HEK293 (cell line): Measurements from ENCODE around the gene KCNIP4.

Experiments
- CTCF ChIA-PET: fragments of 350-600 bp; formaldehyde crosslinking; extraction: SDS; loops from one replicate; lab custom pipeline; 2021; ENCODE audit warnings: antibody characterized with exemption; lab: Yijun Ruan, JAX
- POLR2A ChIA-PET: fragments of 300-600 bp; formaldehyde crosslinking; extraction: SDS; loops from one replicate; lab custom pipeline; 2020; ENCODE audit warnings: antibody characterized with exemption, inconsistent platforms; lab: Yijun Ruan, JAX
- H3K27ac ChIP-seq: fragments of 200-500 bp; sonication (Bioruptor generic); 2 replicates; pipeline ENCODE4 v1.5.1; 2014; ENCODE audit warnings: low read depth, low read length, control low read depth, inconsistent platforms; ENCODE audit errors: extremely low read depth
- H3K36me3 ChIP-seq, 2 experiments: fragments of 200-500 bp in 1 of 2; sonication (Bioruptor generic) in 1 of 2; 1 replicate in 1 of 2; 2 replicates in 1 of 2; pipeline ENCODE4 v1.5.1; 2014 to 2017; ENCODE audit warnings: inconsistent platforms in 2 of 2, low read length in 2 of 2; ENCODE audit not compliant: control insufficient read depth in 2 of 2, insufficient read depth in 1 of 2
- H3K4me1 ChIP-seq: fragments of 200-500 bp; sonication (Bioruptor generic); 2 replicates; pipeline ENCODE4 v1.5.1; 2014; ENCODE audit warnings: mild to moderate bottlenecking, low read length, inconsistent platforms; ENCODE audit not compliant: control insufficient read depth, insufficient read depth
- H3K4me3 ChIP-seq: 2 replicates; pipeline ENCODE4 v1.5.1; 2011; ENCODE audit warnings: low read depth, mild to moderate bottlenecking, control low read depth, low read length, moderate library complexity
- H3K9me3 ChIP-seq: fragments of 200-500 bp; sonication (Bioruptor generic); 2 replicates; pipeline ENCODE4 v1.5.1; 2014; ENCODE audit warnings: low read depth, low read length, inconsistent platforms; ENCODE audit not compliant: control insufficient read depth, insufficient read depth
- BCL11B ChIP-seq: fragments of 450-650 bp; formaldehyde crosslinking; IDR thresholded peaks from 2 replicates; pipeline ENCODE4 v1.5.1; 2016; ENCODE audit warnings: low read depth, missing biosample characterization, missing genetic modification characterization
- CTCF ChIP-seq: fragments of 450-650 bp; formaldehyde crosslinking; IDR thresholded peaks from 2 replicates; pipeline ENCODE4 v1.5.1; 2016; ENCODE audit warnings: missing biosample characterization, missing genetic modification characterization
- MYNN ChIP-seq: fragments of 450-650 bp; formaldehyde crosslinking; IDR thresholded peaks from 2 replicates; pipeline ENCODE4 v1.5.1; 2016; ENCODE audit warnings: missing biosample characterization, missing genetic modification characterization, borderline replicate concordance
- PRDM2 ChIP-seq: fragments of 450-650 bp; formaldehyde crosslinking; IDR thresholded peaks from 2 replicates; pipeline ENCODE4 v1.5.1; 2016; ENCODE audit warnings: missing biosample characterization, missing genetic modification characterization, borderline replicate concordance
- SALL2 ChIP-seq: fragments of 450-650 bp; formaldehyde crosslinking; IDR thresholded peaks from 2 replicates; pipeline ENCODE4 v1.5.0; 2017; ENCODE audit warnings: missing biosample characterization, mild to moderate bottlenecking, missing genetic modification characterization, borderline replicate concordance
- YY2 ChIP-seq: fragments of 450-650 bp; formaldehyde crosslinking; IDR thresholded peaks from 2 replicates; pipeline ENCODE4 v1.5.1; 2016; ENCODE audit warnings: missing biosample characterization, missing genetic modification characterization
- ZBTB1 ChIP-seq: fragments of 450-650 bp; formaldehyde crosslinking; IDR thresholded peaks from 2 replicates; pipeline ENCODE4 v1.5.1; 2016; ENCODE audit warnings: missing biosample characterization, missing genetic modification characterization
- ZFP37 ChIP-seq: fragments of 450-650 bp; formaldehyde crosslinking; IDR thresholded peaks from 2 replicates; pipeline ENCODE4 v1.5.1; 2016; ENCODE audit warnings: missing biosample characterization, missing genetic modification characterization
- ZNF133 ChIP-seq: fragments of 450-650 bp; formaldehyde crosslinking; IDR thresholded peaks from 2 replicates; pipeline ENCODE4 v1.5.1; 2016; ENCODE audit warnings: missing biosample characterization, missing genetic modification characterization
- ZNF404 ChIP-seq: fragments of 450-650 bp; formaldehyde crosslinking; IDR thresholded peaks from 2 replicates; pipeline ENCODE4 v1.5.1; 2017; ENCODE audit warnings: missing biosample characterization, missing genetic modification characterization
- ZNF473 ChIP-seq: fragments of 450-650 bp; formaldehyde crosslinking; IDR thresholded peaks from 2 replicates; pipeline ENCODE4 v1.5.1; 2017; ENCODE audit warnings: missing biosample characterization, missing genetic modification characterization
- ZNF558 ChIP-seq: fragments of 450-650 bp; formaldehyde crosslinking; IDR thresholded peaks from 2 replicates; pipeline ENCODE4 v1.5.1; 2016; ENCODE audit warnings: missing biosample characterization, missing genetic modification characterization
- ZNF571 ChIP-seq: fragments of 450-650 bp; formaldehyde crosslinking; IDR thresholded peaks from 2 replicates; pipeline ENCODE4 v1.5.0; 2017; ENCODE audit warnings: missing biosample characterization, missing genetic modification characterization
- ZNF585B ChIP-seq: fragments of 450-650 bp; formaldehyde crosslinking; IDR thresholded peaks from 2 replicates; pipeline ENCODE4 v1.5.1; 2016; ENCODE audit warnings: missing biosample characterization, missing genetic modification characterization
- ZNF621 ChIP-seq: fragments of 450-650 bp; formaldehyde crosslinking; IDR thresholded peaks from 2 replicates; pipeline ENCODE4 v1.5.1; 2017; ENCODE audit warnings: missing biosample characterization, missing genetic modification characterization
- ZNF626 ChIP-seq: fragments of 450-650 bp; sonication (Bioruptor Pico); formaldehyde crosslinking; IDR thresholded peaks from 2 replicates; pipeline ENCODE4 v1.5.1; 2018; ENCODE audit warnings: missing biosample characterization, missing genetic modification characterization, inconsistent platforms
- ZNF707 ChIP-seq: fragments of 450-650 bp; formaldehyde crosslinking; IDR thresholded peaks from 2 replicates; pipeline ENCODE4 v1.5.1; 2016; ENCODE audit warnings: missing biosample characterization, missing genetic modification characterization
- ZNF76 ChIP-seq: fragments of 450-650 bp; formaldehyde crosslinking; IDR thresholded peaks from 2 replicates; pipeline ENCODE4; 2016; ENCODE audit warnings: low read depth, missing biosample characterization, missing genetic modification characterization, borderline replicate concordance
- ZSCAN23 ChIP-seq: fragments of 450-650 bp; formaldehyde crosslinking; IDR thresholded peaks from 2 replicates; pipeline ENCODE4 v1.5.1; 2016; ENCODE audit warnings: missing biosample characterization, missing genetic modification characterization
- TF ChIP-seq, protein P1 (sequence below): fragments of 450-650 bp; formaldehyde crosslinking; IDR thresholded peaks from 2 replicates; pipeline ENCODE4 v1.5.1; 2016; ENCODE audit warnings: missing biosample characterization, missing genetic modification characterization
- TF ChIP-seq, protein P2 (sequence below): IDR thresholded peaks from 2 replicates; pipeline ENCODE4 v1.6.1; 2011; ENCODE audit warnings: mild to moderate bottlenecking, low read depth, low read length, borderline replicate concordance

The KCNIP4 gene

DNA sequence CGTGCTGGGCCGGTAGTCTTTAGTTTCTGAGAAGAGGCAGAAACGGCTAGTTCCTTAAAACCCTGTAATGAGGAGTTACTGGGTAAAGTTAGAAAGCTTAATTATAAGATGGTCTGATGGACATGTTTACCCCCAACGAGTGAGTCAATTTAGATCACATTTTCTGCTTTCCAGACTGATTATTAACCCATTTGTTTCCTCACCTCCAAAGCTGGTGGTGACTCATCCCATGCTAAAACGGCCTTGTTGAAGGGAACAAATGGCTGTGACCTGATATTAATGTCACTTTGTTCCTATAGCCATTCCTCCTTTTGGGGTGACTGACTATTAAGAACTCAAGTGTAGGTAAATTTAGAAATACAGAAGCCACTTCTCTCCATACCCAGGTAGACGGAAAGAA lies 232.0 kb downstream of the KCNIP4 start (continued):
- TF ChIP-seq, protein P1, sequence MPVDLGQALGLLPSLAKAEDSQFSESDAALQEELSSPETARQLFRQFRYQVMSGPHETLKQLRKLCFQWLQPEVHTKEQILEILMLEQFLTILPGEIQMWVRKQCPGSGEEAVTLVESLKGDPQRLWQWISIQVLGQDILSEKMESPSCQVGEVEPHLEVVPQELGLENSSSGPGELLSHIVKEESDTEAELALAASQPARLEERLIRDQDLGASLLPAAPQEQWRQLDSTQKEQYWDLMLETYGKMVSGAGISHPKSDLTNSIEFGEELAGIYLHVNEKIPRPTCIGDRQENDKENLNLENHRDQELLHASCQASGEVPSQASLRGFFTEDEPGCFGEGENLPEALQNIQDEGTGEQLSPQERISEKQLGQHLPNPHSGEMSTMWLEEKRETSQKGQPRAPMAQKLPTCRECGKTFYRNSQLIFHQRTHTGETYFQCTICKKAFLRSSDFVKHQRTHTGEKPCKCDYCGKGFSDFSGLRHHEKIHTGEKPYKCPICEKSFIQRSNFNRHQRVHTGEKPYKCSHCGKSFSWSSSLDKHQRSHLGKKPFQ (tag by site-specific recombination) = no peak
- TF ChIP-seq SALL2 (tag by site-specific recombination) (no peak), ZNF571 (tag by site-specific recombination) (no peak), ZNF707 (no peak), ZNF621 (no peak), ZSCAN23 (no peak), ZNF585B (tag by site-specific recombination) (no peak), MYNN (tag by site-specific recombination) (no peak), ZNF558 (tag by site-specific recombination) (no peak), ZNF626 (tag by site-specific recombination) (no peak), ZNF404 (tag by site-specific recombination) (no peak)
- TF ChIP-seq, protein P2, sequence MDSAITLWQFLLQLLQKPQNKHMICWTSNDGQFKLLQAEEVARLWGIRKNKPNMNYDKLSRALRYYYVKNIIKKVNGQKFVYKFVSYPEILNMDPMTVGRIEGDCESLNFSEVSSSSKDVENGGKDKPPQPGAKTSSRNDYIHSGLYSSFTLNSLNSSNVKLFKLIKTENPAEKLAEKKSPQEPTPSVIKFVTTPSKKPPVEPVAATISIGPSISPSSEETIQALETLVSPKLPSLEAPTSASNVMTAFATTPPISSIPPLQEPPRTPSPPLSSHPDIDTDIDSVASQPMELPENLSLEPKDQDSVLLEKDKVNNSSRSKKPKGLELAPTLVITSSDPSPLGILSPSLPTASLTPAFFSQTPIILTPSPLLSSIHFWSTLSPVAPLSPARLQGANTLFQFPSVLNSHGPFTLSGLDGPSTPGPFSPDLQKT = no peak

DNA sequence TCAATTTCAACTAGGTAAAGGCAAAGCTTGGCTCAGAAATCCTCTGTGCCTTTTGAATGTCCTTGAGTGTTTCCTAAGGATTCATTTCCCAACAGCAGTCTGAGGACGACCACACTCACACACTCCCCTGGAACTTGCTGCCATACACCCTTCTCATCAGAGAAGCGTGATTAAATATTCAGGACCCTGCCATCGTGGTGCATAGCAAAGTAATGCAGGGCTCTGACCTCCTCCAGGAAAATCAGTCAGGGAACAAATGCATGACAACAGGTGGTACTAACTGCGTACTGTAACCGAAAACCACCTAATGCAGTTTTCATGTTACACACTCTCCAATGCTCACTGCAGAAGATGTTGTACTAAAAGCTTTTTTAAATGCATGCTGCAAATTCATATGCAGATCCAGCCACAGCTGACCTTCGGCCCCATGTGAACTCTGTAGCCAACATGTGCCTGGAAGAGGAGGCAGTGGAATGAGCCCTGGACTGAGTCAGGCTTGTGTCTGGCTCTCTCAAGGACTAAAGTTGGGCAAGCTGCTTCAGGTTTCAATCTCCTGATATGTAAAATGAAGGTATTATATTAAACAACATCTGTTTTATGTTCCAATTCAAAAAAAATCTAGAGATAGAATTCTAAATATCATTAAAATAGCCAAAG lies 238.3 kb downstream of the KCNIP4 start:
- POLR2A ChIA-PET = no interaction called here

More for the DNA sequence above, 238.3 kb downstream of the KCNIP4 start:
- H3K36me3 ChIP-seq = no peaks in the 10 kb centered on the region
- CTCF ChIA-PET = no interaction called here
- H3K9me3 ChIP-seq = no peaks in the 10 kb centered on the region
- no peak for TF ChIP-seq CTCF (tag by site-specific recombination)
- no peak for TF ChIP-seq ZNF404 (tag by site-specific recombination)
- no peak for TF ChIP-seq PRDM2 (tag by site-specific recombination)
- no peak for TF ChIP-seq ZNF76 (tag by site-specific recombination)
- TF ChIP-seq ZNF585B (tag by site-specific recombination) = no peak
- no peak for TF ChIP-seq ZNF133
- TF ChIP-seq BCL11B (tag by site-specific recombination) = no peak
- no peak for TF ChIP-seq ZNF473 (tag by site-specific recombination)
- no peak for TF ChIP-seq MYNN (tag by site-specific recombination)
- no peak for TF ChIP-seq YY2
- TF ChIP-seq ZBTB1 (tag by site-specific recombination) = no peak
- no peak for TF ChIP-seq ZFP37 (tag by site-specific recombination)
- H3K4me3 ChIP-seq = no peak overlapping the region
- no peak overlapping the region for H3K27ac ChIP-seq
- H3K4me1 ChIP-seq = no peaks in the 10 kb centered on the region
